Thyroid gland (tissue), 4 donors: Measurements from ENCODE around the gene CIT. TPM values are rescaled to one million over a fixed set of nuclear protein-coding genes. Genes with fewer than 3 reads are reported as not detected.

Experiments used
- DNase-seq, 2 donors: peaks; one replicate each; pipeline ENCODE4 v3.0.0-alpha.2; 2019
- H3K27ac ChIP-seq, 3 donors: fragments of 200-600 bp; sonication (generic); 1 replicate in 2 of 3; 2 replicates in 1 of 3; pipeline ENCODE4 v1.5.1; 2016 to 2019; ENCODE audit warnings: mild to moderate bottlenecking in 1 of 3, moderate library complexity in 1 of 3
- H3K27me3 ChIP-seq: fragments of 200-600 bp; sonication (generic); one replicate; pipeline ENCODE4 v1.5.1; 2019
- H3K36me3 ChIP-seq, 2 donors: fragments of 200-600 bp; sonication (generic); one replicate each; pipeline ENCODE4 v1.5.1; 2016 to 2019
- H3K4me1 ChIP-seq, 2 donors: fragments of 200-600 bp; sonication (generic); one replicate each; pipeline ENCODE4 v1.5.1; 2017 to 2019
- H3K4me3 ChIP-seq, 3 donors: fragments of 200-600 bp; sonication (generic); replicated peaks in 1 of 3; 1 replicate in 2 of 3; 2 replicates in 1 of 3; pipeline ENCODE4 v1.5.1; 2016; ENCODE audit warnings: mild to moderate bottlenecking in 1 of 3
- H3K9me3 ChIP-seq: fragments of 200-600 bp; sonication (generic); one replicate; pipeline ENCODE4 v1.5.1; 2017
- POLR2A ChIP-seq, 2 donors: fragments of 450-650 bp; IDR thresholded peaks; one replicate each; pipeline ENCODE4 v1.6.1; 2017; ENCODE audit warnings: antibody characterized with exemption in 2 of 2, mild to moderate bottlenecking in 2 of 2, moderate library complexity in 1 of 2
- WGBS, 2 donors: methylation state at CpG; one replicate each; pipeline ENCODE4 v1.1.5; 2017; 5-methylcytosine and 5-hydroxymethylcytosine counted together
- intact Hi-C: fragments of 100-400 bp; cut with DNase I; formaldehyde crosslinking; loops from one replicate; pipeline ENCODE4 v1.15.1; 2023
- total RNA-seq, 4 donors: library from RNA; depleted of rRNA; stranded (reverse); fragments of >200 nt; gene quantifications; one replicate each; pipeline ENCODE4 v1.2.3, GENCODE V29; 2016
- TF ChIP-seq, protein P1 (sequence below), 6 experiments: fragments of 200-600 bp in 3 of 6; fragments of 450-650 bp in 3 of 6; sonication (generic) in 3 of 6; IDR thresholded peaks; one replicate each; pipeline ENCODE4 v1.5.1; 2016 to 2019; ENCODE audit warnings: antibody characterized with exemption in 6 of 6, mild to moderate bottlenecking in 2 of 6, inconsistent platforms in 1 of 6, moderate library complexity in 1 of 6

The CIT gene
- total RNA-seq, 4 donors from 2014 or later, result 1.8 to 9.1 (median 6.4) TPM

DNA sequence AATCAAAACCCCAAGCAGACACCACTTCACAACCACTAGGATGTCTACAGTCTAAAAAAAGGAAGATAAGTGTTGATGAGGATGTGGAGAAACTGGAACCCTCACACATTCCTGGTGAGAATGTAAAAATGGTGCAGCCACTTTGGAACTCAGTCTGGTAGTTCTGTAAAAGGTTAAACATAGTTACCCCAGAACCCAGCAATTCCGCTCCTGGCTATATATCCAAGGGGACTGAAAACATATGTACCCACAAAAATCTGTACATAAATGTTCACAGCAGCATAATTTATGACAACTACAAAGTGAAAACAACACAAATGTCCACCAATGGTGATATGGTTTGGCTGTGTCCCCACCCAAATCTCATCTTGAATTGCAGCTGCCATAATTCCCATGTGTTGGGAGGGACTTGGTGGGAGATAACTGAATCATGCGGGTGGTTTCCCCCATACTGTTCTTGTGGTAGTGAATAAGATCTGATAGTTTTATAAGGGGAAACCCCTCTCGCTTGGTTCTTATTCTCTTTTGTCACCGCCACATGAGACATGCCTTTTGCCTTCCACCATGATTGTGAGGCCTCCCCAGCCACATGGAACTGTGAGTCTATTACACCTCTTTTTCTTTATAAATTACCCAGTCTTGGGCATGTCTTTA is 162.4 kb downstream of the CIT start:
- peaks cover 64 to 83% of the 10 kb centered on the region in 2 donors for H3K4me1 ChIP-seq
- no peak for TF ChIP-seq POLR2A (IDR thresholded peaks at IDR 0.05)
- TF ChIP-seq, protein P1, sequence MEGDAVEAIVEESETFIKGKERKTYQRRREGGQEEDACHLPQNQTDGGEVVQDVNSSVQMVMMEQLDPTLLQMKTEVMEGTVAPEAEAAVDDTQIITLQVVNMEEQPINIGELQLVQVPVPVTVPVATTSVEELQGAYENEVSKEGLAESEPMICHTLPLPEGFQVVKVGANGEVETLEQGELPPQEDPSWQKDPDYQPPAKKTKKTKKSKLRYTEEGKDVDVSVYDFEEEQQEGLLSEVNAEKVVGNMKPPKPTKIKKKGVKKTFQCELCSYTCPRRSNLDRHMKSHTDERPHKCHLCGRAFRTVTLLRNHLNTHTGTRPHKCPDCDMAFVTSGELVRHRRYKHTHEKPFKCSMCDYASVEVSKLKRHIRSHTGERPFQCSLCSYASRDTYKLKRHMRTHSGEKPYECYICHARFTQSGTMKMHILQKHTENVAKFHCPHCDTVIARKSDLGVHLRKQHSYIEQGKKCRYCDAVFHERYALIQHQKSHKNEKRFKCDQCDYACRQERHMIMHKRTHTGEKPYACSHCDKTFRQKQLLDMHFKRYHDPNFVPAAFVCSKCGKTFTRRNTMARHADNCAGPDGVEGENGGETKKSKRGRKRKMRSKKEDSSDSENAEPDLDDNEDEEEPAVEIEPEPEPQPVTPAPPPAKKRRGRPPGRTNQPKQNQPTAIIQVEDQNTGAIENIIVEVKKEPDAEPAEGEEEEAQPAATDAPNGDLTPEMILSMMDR (IDR thresholded peaks at IDR 0.05), result no peak
- H3K36me3 ChIP-seq, result no peaks in the 10 kb centered on the region
- H3K4me3 ChIP-seq, result no peak overlapping the region
- peak overlapping the region in 2 of 3 donors; percentile 92 for H3K27ac ChIP-seq
- H3K27me3 ChIP-seq, result no peaks in the 10 kb centered on the region
- intact Hi-C loops, result no loop called here
- DNase-seq, result no peak
- H3K9me3 ChIP-seq, result no peaks in the 10 kb centered on the region
- 98 to 99% methylated on average over 4 of the region's 4 CpGs for WGBS, 2 donors

DNA sequence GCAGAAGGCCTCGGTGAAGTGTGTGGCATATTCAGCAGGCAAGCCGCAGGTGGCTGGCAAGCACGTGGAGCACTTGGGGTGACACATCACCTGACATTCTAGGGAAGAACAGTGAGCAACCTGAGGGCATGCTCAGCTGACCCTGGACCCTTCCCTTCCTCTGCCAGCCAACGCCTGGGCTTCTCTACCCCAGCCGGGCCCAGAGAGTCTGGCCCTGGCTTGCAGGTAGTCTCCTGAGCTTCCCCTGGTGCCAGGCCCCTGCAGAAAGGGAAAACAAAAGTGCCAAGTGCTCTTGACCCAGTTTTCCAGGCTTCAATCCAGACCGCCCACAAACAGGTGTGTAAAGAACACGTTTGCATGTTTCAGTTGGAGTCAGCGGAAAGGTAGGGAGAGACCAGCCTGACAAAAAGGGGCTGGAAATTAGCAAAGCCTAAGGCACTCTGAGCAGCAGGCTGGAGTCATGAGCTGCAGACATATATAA is 163.5 kb downstream of the CIT start:
- Histone ChIP-seq H3K27ac (peak overlapping the region; percentile 92 to 97 (median 92)), H3K4me1 (peaks cover 64 to 85% of the 10 kb centered on the region in 2 donors), H3K4me3 (no peak overlapping the region), H3K9me3 (no peaks in the 10 kb centered on the region), H3K27me3 (no peaks in the 10 kb centered on the region), H3K36me3 (no peaks in the 10 kb centered on the region)
- intact Hi-C loops, result no loop called here
- TF ChIP-seq POLR2A (IDR thresholded peaks at IDR 0.05), result peak in 1 of 2 donors; percentile 58
- TF ChIP-seq, protein P1 (IDR thresholded peaks at IDR 0.05), result no peak
- WGBS, 2 donors, result 32 to 37% methylated on average over 8 of the region's 8 CpGs
- peak; percentile 92 to 94 for DNase-seq

DNA sequence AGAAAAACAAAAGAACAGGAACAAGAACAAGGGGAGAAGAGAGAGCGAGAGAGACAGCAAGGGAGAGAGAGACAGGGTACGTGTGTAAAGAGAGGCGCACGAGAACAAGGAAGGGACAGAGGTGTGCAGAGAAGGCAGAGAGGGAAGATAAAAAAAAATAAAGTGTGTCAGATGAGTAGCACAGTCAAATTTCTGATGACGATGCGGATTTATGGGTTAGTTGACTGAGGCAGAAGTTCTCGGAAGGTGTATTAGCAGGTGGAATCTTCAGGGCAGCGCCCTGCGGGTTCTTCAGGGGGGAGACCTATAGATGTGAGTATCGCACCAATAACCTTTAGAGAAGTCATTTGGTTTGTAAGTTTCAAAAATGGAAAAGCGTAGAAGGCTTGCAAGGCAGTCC is 164.4 kb downstream of the CIT start:
- H3K4me3 ChIP-seq, result no peak overlapping the region
- DNase-seq, result no peak
- H3K4me1 ChIP-seq, result peaks cover 64 to 78% of the 10 kb centered on the region in 2 donors
- WGBS, 2 donors, result 97% methylated on average over 11 of the region's 11 CpGs
- no peak for TF ChIP-seq POLR2A (IDR thresholded peaks at IDR 0.05)
- TF ChIP-seq, protein P1 (IDR thresholded peaks at IDR 0.05), result no peak
- H3K27me3 ChIP-seq, result no peaks in the 10 kb centered on the region
- peak overlapping the region; percentile 92 to 97 (median 92) for H3K27ac ChIP-seq
- intact Hi-C loops, result no loop called here
- no peaks in the 10 kb centered on the region for H3K36me3 ChIP-seq
- H3K9me3 ChIP-seq, result no peaks in the 10 kb centered on the region

DNA sequence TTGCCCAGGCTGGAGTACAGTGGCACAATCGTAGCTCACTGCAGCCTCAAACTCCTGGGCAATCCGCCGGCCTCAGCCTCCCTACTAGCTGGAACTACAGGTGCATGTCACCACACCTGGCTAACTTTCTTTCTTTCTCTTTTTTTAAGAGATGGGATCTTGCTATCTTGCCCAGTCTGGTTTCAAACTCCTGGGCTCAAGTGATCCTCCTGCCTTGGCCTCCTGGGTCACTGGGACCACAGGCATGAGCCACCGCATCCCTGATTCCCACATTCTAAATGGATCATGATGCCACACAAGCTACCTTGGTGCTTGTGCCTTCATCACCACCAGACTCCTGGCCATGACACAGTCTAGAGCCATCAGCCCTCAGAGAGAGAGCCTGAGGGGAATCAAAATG is 165.4 kb downstream of the CIT start:
- H3K36me3 ChIP-seq, result no peaks in the 10 kb centered on the region
- no peaks in the 10 kb centered on the region for H3K27me3 ChIP-seq
- TF ChIP-seq, protein P1 (IDR thresholded peaks at IDR 0.05), result no peak
- no peak for TF ChIP-seq POLR2A (IDR thresholded peaks at IDR 0.05)
- WGBS, 2 donors, result 88 to 91% methylated on average over 4 of the region's 4 CpGs
- H3K27ac ChIP-seq, result peak overlapping the region; percentile 92 to 97 (median 92)
- peaks cover 59 to 71% of the 10 kb centered on the region in 2 donors for H3K4me1 ChIP-seq
- H3K9me3 ChIP-seq, result no peaks in the 10 kb centered on the region
- no peak overlapping the region for H3K4me3 ChIP-seq
- intact Hi-C loops, result no loop called here
- no peak for DNase-seq

DNA sequence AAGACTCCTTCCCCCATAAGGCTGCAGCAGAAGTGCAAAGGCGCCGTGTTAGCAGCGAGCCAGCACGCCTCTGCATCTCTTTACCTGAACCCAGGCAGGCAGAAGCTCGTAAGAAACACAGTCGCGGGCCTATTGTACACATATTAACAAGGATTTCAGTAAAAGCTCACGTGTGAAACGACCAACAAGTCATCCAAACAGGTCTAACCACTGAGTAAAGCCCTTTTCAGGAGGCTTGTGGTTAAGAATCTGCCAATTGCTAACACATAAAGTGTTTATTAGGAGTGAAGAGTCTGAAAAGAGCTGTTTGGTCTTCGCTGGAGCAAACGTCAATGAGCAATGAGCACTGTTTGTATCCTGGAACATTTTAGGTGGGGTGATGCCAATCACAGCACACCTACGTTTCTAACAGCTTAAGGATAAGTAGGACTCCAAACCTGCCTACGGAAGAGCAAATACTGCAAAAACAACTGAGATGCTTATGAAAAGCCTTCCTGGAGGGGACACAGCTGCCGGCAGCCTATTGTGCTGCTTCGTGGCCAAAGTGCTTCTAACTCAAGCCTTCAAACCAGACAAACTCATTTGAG is 166.1 kb downstream of the CIT start:
- TF ChIP-seq, protein P1 (IDR thresholded peaks at IDR 0.05), result no peak
- peak in 1 of 2 donors; percentile 55 for TF ChIP-seq POLR2A (IDR thresholded peaks at IDR 0.05)
- Histone ChIP-seq H3K27me3 (no peaks in the 10 kb centered on the region), H3K4me3 (no peak overlapping the region), H3K4me1 (peaks cover 57 to 68% of the 10 kb centered on the region in 2 donors), H3K9me3 (no peaks in the 10 kb centered on the region), H3K36me3 (no peaks in the 10 kb centered on the region), H3K27ac (peak overlapping the region; percentile 92 to 97 (median 92))
- WGBS, 2 donors, result 41 to 54% methylated on average over 15 of the region's 15 CpGs
- peak; percentile 66 to 70 for DNase-seq
- intact Hi-C loops, result no loop called here
